ENCODE results near the gene OSM. TPM values are rescaled to one million over a fixed set of nuclear protein-coding genes. Genes with fewer than 3 reads are reported as not detected.

OSM gene
- total and polyA plus RNA-seq, 2 donors (not counting 3 experiments of a cell fraction or from before 2014, with no cell fraction given), result not detected

DNA sequence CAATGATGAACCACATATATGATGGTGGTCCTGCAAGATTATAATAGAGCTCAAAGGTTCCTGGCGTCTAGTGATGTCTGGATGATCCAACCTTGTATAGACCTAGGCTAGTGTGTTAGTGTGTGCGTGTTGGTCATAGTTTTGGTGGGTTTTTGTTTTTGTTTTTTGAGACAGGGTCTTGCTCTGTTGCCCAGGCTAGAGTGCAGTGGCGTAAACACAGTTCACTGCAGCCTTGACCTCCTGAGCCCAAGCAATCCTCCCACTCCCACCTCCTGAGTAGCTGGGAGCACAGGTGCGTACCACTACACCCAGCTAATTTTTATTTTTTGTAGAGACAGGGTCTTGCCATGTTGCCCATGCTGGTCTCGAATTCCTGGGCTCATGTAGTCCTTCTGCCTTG is 13.3 kb upstream of the OSM start:
- BruUV-seq (replicated peaks), result no TSS peak

DNA sequence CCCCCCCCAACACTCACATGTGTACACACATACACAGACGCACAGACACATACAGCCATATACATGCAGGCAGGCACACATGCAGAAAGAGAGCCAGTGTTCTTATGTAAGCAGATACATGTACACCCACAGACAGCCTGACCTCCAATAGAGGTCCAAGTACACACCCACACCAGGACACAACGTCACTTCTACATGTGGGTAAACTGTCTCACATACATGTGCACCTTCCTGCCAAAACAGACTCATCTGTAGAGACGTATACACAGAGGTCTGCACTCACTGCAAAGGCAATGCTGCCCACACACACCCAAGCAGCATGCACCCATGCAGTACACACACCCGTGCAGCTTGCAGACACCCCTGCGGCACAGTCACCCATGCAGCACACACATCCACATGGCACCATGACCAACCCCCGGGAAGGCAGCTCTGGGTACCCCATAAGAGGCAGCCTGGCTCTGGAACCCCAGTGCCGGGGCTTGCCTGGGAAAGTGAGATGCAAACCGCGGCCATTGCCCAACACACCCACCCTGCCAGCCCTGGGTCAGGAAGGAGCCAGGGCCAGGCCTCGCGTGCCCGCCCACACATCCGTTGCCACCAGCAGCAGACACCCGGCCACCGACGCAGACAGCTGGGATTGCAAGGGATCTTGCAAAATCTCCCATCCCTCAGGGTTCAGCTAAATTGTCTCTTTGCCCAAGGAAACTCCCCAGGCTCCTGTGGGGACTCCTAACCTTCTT is 12.6 kb upstream of the OSM start:
- no peak for DNase-seq (ENCODE audit: low read depth, low spot score)
- BruUV-seq (replicated peaks), result no TSS peak
- CTCF ChIA-PET, result interaction anchor here (1.2 to 3.9 kb wide), 6 partner anchors 9 to 108 kb away, joined by 3 to 61 read pairs (median 6); partner anchors contain the start of genes CASTOR1 and RNF215
- POLR2A ChIA-PET, result no interaction called here
- Histone ChIP-seq H4K20me1 (replicated peaks; ENCODE audit: control insufficient read depth, extremely low read depth, insufficient read depth, low read length) (no peaks in the 10 kb centered on the region), H3K9me3 (replicated peaks; ENCODE audit: control insufficient read depth, insufficient read depth, low read length) (no peaks in the 10 kb centered on the region), H3K9me1 (replicated peaks; ENCODE audit: control insufficient read depth, extremely low read depth, insufficient read depth, low read length) (no peaks in the 10 kb centered on the region), H3K27ac (ENCODE audit: insufficient read depth, low read depth, low read length) (no peak overlapping the region), H3K79me2 (ENCODE audit: control insufficient read depth, insufficient read depth, low read length) (no peaks in the 10 kb centered on the region), H3K36me3 (ENCODE audit: control insufficient read depth in 2 of 2, extremely low read depth in 1 of 2, insufficient read depth in 2 of 2, low read length in 2 of 2) (no peaks in the 10 kb centered on the region), H2AFZ (ENCODE audit: low read depth, low read length) (no peak overlapping the region), H3K4me3 (replicated peaks in 1 of 3; ENCODE audit: insufficient read depth in 1 of 3, low read depth in 1 of 3, low read length in 3 of 3) (no peak overlapping the region), H3K27me3 (ENCODE audit: control insufficient read depth in 2 of 2, insufficient read depth in 2 of 2, low read length in 2 of 2) (no peaks in the 10 kb centered on the region), H3K4me2 (ENCODE audit: insufficient read depth, low read length) (no peak overlapping the region), H3K9ac (replicated peaks; ENCODE audit: extremely low read depth, insufficient read depth, low read length) (no peak overlapping the region), H3K4me1 (ENCODE audit: control insufficient read depth, extremely low read depth, insufficient read depth, low read length) (peaks cover 16% of the 10 kb centered on the region)
- intact Hi-C loops (cut with micrococcal nuclease) (no loop called here), dilution Hi-C loops (cut with MboI; ENCODE audit: extremely low pct_ligation_motif_present, low sequenced_read_pairs) (no loop called here)
- FAIRE-seq, result no peak
- TF ChIP-seq FOS (IDR thresholded peaks at IDR 0.05; ENCODE audit: borderline replicate concordance, insufficient read depth, low read length), result no peak
- no peak for TF ChIP-seq POLR2AphosphoS5 (IDR thresholded peaks at IDR 0.05; ENCODE audit: insufficient read depth, low read depth, low read length)
- TF ChIP-seq GATA2 (IDR thresholded peaks at IDR 0.05; ENCODE audit: insufficient read depth, insufficient read length, low read depth, low read length), result no peak
- TF ChIP-seq, protein P1, sequence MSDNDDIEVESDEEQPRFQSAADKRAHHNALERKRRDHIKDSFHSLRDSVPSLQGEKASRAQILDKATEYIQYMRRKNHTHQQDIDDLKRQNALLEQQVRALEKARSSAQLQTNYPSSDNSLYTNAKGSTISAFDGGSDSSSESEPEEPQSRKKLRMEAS (IDR thresholded peaks at IDR 0.05; ENCODE audit: insufficient read depth, insufficient read length), result no peak
- no peak for TF ChIP-seq MYC (IDR thresholded peaks at IDR 0.05; ENCODE audit: low read depth, low read length)
- no peak for TF ChIP-seq JUN (IDR thresholded peaks at IDR 0.05; ENCODE audit: borderline replicate concordance, insufficient read depth, insufficient read length, low read depth)

More for the DNA sequence above, 13.3 kb upstream of the OSM start:
- no peak overlapping the region for H3K4me2 ChIP-seq (ENCODE audit: insufficient read depth, low read length)
- H3K27me3 ChIP-seq (ENCODE audit: control insufficient read depth in 2 of 2, insufficient read depth in 2 of 2, low read length in 2 of 2), result no peaks in the 10 kb centered on the region
- no peak overlapping the region for H3K27ac ChIP-seq (ENCODE audit: insufficient read depth, low read depth, low read length)
- H4K20me1 ChIP-seq (replicated peaks; ENCODE audit: control insufficient read depth, extremely low read depth, insufficient read depth, low read length), result no peaks in the 10 kb centered on the region
- no peaks in the 10 kb centered on the region for H3K9me3 ChIP-seq (replicated peaks; ENCODE audit: control insufficient read depth, insufficient read depth, low read length)
- TF ChIP-seq, protein P1 (IDR thresholded peaks at IDR 0.05; ENCODE audit: insufficient read depth, insufficient read length), result no peak
- TF ChIP-seq POLR2AphosphoS5 (IDR thresholded peaks at IDR 0.05; ENCODE audit: insufficient read depth, low read depth, low read length) (no peak), GATA2 (IDR thresholded peaks at IDR 0.05; ENCODE audit: insufficient read depth, insufficient read length, low read depth, low read length) (no peak), POLR2A (IDR thresholded peaks at IDR 0.05; ENCODE audit: low read depth, low read length) (no peak), MYC (IDR thresholded peaks at IDR 0.05; ENCODE audit: low read depth, low read length) (no peak), EZH2 (IDR thresholded peaks at IDR 0.05; ENCODE audit: borderline replicate concordance, low read depth, low read length, severe bottlenecking) (no peak)
- no peaks in the 10 kb centered on the region for H3K36me3 ChIP-seq (ENCODE audit: control insufficient read depth in 2 of 2, extremely low read depth in 1 of 2, insufficient read depth in 2 of 2, low read length in 2 of 2)
- dilution Hi-C loops (cut with MboI; ENCODE audit: extremely low pct_ligation_motif_present, low sequenced_read_pairs), result no loop called here
- no peak overlapping the region for H3K9ac ChIP-seq (replicated peaks; ENCODE audit: extremely low read depth, insufficient read depth, low read length)
- H2AFZ ChIP-seq (ENCODE audit: low read depth, low read length), result no peak overlapping the region
- H3K4me3 ChIP-seq (replicated peaks in 1 of 3; ENCODE audit: insufficient read depth in 1 of 3, low read depth in 1 of 3, low read length in 3 of 3), result no peak overlapping the region
- peaks cover 16% of the 10 kb centered on the region for H3K4me1 ChIP-seq (ENCODE audit: control insufficient read depth, extremely low read depth, insufficient read depth, low read length)
- DNase-seq (ENCODE audit: low read depth, low spot score) (no peak), FAIRE-seq (no peak)
- H3K9me1 ChIP-seq (replicated peaks; ENCODE audit: control insufficient read depth, extremely low read depth, insufficient read depth, low read length), result no peaks in the 10 kb centered on the region
- ChIA-PET POLR2A (no interaction called here), CTCF (interaction anchor here (1.2 to 3.9 kb wide), 6 partner anchors 8 to 107 kb away, joined by 3 to 61 read pairs (median 6); partner anchors contain the start of genes CASTOR1 and RNF215)
- intact Hi-C loops (cut with micrococcal nuclease), result no loop called here
- H3K79me2 ChIP-seq (ENCODE audit: control insufficient read depth, insufficient read depth, low read length), result no peaks in the 10 kb centered on the region

All from endothelial cell of umbilical vein (primary cell).